ENCODE data around the gene MAP3K2.

DNA sequence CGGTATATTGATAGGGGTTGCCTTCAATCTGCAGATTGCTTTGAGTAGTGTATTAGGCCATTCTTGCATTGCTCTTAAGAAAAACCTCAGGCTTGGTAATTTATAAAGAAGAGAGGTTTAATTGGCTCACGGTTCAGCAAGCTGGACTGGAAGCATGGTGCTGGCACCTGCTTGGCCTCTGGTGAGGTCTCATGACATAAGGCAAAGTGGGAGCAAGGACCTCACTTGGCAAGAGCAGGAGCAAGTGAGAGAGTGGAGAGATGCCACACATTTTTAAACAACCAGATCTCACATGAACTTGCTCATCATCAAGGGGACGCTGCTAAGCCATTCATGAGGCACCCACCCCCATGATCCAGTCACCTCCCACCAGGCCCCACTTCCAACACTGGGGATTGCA is 4.9 kb downstream of the MAP3K2 start:
- no peak for TF ChIP-seq POLR2A (IDR thresholded peaks at IDR 0.05)
- TF ChIP-seq, protein P1, sequence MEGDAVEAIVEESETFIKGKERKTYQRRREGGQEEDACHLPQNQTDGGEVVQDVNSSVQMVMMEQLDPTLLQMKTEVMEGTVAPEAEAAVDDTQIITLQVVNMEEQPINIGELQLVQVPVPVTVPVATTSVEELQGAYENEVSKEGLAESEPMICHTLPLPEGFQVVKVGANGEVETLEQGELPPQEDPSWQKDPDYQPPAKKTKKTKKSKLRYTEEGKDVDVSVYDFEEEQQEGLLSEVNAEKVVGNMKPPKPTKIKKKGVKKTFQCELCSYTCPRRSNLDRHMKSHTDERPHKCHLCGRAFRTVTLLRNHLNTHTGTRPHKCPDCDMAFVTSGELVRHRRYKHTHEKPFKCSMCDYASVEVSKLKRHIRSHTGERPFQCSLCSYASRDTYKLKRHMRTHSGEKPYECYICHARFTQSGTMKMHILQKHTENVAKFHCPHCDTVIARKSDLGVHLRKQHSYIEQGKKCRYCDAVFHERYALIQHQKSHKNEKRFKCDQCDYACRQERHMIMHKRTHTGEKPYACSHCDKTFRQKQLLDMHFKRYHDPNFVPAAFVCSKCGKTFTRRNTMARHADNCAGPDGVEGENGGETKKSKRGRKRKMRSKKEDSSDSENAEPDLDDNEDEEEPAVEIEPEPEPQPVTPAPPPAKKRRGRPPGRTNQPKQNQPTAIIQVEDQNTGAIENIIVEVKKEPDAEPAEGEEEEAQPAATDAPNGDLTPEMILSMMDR (IDR thresholded peaks at IDR 0.05): no peak
- TF ChIP-seq POLR2AphosphoS5 (IDR thresholded peaks at IDR 0.05): no peak

Data from prostate gland (tissue), 2 donors.